ENCODE data around the gene SVOP.

The SVOP gene

GRCh38 chr12:109020146-109020795, 597 bp downstream of the SVOP start:
- no peak overlapping the region for H3K4me3 ChIP-seq (replicated peaks; ENCODE audit: low read depth, low read length)
- TF ChIP-seq, protein P1, sequence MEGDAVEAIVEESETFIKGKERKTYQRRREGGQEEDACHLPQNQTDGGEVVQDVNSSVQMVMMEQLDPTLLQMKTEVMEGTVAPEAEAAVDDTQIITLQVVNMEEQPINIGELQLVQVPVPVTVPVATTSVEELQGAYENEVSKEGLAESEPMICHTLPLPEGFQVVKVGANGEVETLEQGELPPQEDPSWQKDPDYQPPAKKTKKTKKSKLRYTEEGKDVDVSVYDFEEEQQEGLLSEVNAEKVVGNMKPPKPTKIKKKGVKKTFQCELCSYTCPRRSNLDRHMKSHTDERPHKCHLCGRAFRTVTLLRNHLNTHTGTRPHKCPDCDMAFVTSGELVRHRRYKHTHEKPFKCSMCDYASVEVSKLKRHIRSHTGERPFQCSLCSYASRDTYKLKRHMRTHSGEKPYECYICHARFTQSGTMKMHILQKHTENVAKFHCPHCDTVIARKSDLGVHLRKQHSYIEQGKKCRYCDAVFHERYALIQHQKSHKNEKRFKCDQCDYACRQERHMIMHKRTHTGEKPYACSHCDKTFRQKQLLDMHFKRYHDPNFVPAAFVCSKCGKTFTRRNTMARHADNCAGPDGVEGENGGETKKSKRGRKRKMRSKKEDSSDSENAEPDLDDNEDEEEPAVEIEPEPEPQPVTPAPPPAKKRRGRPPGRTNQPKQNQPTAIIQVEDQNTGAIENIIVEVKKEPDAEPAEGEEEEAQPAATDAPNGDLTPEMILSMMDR (IDR thresholded peaks at IDR 0.05; ENCODE audit: low read length, missing control alignments): no peak
- no peak for DNase-seq (ENCODE audit: low read depth)

DNA sequence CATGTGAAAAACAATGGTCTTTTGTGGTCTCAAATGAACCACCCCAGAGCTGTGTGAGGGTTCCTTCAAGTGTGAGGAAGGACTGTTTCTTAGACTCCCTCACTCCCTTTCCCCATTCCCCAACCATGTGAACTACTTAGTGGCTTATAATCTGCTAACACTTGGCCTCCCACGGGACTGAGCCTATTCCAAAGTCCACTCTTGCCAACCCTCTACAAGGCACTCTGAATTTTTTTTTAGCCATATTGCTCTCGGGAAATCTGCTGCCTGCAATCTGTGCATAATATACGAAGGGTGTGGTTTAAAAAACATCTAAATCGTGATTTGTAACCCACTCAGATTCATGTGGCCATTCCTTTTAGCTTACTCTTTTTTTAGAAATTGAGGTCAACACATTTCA, 2.6 kb downstream of the SVOP start:
- no peak for DNase-seq (ENCODE audit: low read depth)
- H3K4me3 ChIP-seq (replicated peaks; ENCODE audit: low read depth, low read length): no peak overlapping the region
- TF ChIP-seq, protein P1 (IDR thresholded peaks at IDR 0.05; ENCODE audit: low read length, missing control alignments): no peak

- TF ChIP-seq, protein P1 (IDR thresholded peaks at IDR 0.05; ENCODE audit: low read length, missing control alignments): no peak
- H3K4me3 ChIP-seq (replicated peaks; ENCODE audit: low read depth, low read length): no peak overlapping the region
- no peak for DNase-seq (ENCODE audit: low read depth)
Observed at GRCh38 chr12:109016978-109017377, 3.9 kb downstream of the SVOP start.

- DNase-seq (ENCODE audit: low read depth): no peak
- no peak overlapping the region for H3K4me3 ChIP-seq (replicated peaks; ENCODE audit: low read depth, low read length)
- TF ChIP-seq, protein P1 (IDR thresholded peaks at IDR 0.05; ENCODE audit: low read length, missing control alignments): no peak
Observed at GRCh38 chr12:109016016-109016415, 4.9 kb downstream of the SVOP start.

DNA sequence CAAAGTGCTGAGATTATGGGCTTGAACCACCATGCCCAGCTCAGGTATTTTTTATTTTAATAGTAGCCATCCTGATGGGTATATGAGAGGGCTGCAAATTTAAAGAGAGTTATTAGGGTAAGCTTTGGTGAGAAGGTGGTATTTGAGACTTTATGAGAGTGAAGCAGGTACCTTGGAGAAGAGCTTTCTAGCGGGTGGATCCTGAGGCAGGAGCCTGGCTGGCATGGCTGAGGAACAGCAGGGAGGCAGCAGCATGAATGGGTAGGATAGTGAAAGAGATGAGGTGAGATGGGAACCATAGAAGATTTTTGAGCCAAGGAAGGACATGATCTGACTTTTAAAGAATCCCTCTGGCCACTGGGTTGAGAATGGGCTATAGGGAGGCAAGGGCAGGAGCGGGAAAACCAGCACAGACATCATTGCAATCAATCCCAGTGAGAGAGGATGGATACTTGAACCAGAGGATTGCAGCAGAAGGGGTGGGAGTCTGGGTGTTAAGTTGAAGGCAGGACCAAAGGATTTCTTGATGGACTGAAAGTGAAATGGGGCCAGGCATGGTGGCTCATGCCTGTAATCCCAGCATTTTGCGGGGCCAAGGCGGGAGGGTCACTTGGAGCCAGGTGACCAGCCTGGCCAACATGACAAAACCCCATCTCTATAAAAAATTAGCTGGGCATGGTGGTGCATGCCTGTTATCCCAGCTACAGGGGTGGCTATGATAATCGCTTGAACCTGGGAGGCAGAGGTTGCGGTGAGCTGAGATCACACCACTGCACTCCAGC, 5.7 kb downstream of the SVOP start:
- TF ChIP-seq, protein P1 (IDR thresholded peaks at IDR 0.05; ENCODE audit: low read length, missing control alignments): no peak
- DNase-seq (ENCODE audit: low read depth): no peak
- H3K4me3 ChIP-seq (replicated peaks; ENCODE audit: low read depth, low read length): no peak overlapping the region

DNA sequence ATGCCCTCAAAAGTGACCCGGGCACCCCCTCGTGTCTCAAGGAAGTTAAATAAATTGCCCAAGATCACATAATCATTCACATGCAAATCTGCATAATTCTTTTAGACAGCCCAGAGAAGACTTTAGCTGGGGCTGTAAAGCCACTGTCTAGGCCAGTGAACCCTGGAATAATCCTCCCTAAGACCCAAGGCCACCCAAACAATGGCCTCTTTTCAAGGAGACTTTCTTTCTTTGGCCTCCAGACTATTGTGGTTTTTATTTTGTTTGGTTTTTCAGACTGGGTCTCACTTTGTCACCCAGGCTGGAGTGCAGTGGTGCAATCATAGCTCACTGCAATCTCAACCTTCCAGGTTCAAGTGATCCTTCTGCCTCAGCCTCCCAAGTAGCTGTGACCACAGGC, 10.6 kb downstream of the SVOP start:
- DNase-seq (ENCODE audit: low read depth): no peak
- H3K4me3 ChIP-seq (replicated peaks; ENCODE audit: low read depth, low read length): no peak overlapping the region
- TF ChIP-seq, protein P1 (IDR thresholded peaks at IDR 0.05; ENCODE audit: low read length, missing control alignments): no peak
